ENCODE measurements around the gene AKNA.

The AKNA gene

GRCh38 chr9:114397848-114398605, 10.2 kb upstream of the AKNA start:
- Mint-ChIP-seq H3K27ac (no peak overlapping the region), H3K27me3 (ENCODE audit: low read depth, poor library complexity) (peaks cover 15% of the 10 kb centered on the region), H3K9me3 (no peaks in the 10 kb centered on the region), H3K4me3 (peak overlapping the region; percentile 92), H3K4me1 (peaks cover 45% of the 10 kb centered on the region), H3K36me3 (ENCODE audit: low read depth) (no peaks in the 10 kb centered on the region)
- peak; percentile 99 for DNase-seq
- TF ChIP-seq CTCF (IDR thresholded peaks at IDR 0.05), result no peak

- Mint-ChIP-seq H3K27me3 (ENCODE audit: low read depth, poor library complexity) (peaks cover 15% of the 10 kb centered on the region), H3K4me3 (peak overlapping the region; percentile 92), H3K4me1 (peaks cover 48% of the 10 kb centered on the region), H3K36me3 (ENCODE audit: low read depth) (no peaks in the 10 kb centered on the region), H3K27ac (no peak overlapping the region), H3K9me3 (no peaks in the 10 kb centered on the region)
- DNase-seq, result no peak
- no peak for TF ChIP-seq CTCF (IDR thresholded peaks at IDR 0.05)
Observed at GRCh38 chr9:114397219-114397847, 9.6 kb upstream of the AKNA start.

- peaks cover 12% of the 10 kb centered on the region for H3K27me3 Mint-ChIP-seq (ENCODE audit: low read depth, poor library complexity)
- no peak for TF ChIP-seq CTCF (IDR thresholded peaks at IDR 0.05)
- peaks cover 45% of the 10 kb centered on the region for H3K4me1 Mint-ChIP-seq
- no peak overlapping the region for H3K27ac Mint-ChIP-seq
- H3K36me3 Mint-ChIP-seq (ENCODE audit: low read depth), result no peaks in the 10 kb centered on the region
- DNase-seq, result no peak
- H3K4me3 Mint-ChIP-seq, result peak overlapping the region; percentile 92
- no peaks in the 10 kb centered on the region for H3K9me3 Mint-ChIP-seq
Observed at GRCh38 chr9:114396558-114397218, 8.9 kb upstream of the AKNA start.

- no peak for TF ChIP-seq CTCF (IDR thresholded peaks at IDR 0.05)
- Mint-ChIP-seq H3K27me3 (ENCODE audit: low read depth, poor library complexity) (peaks cover 9% of the 10 kb centered on the region), H3K36me3 (ENCODE audit: low read depth) (no peaks in the 10 kb centered on the region), H3K27ac (no peak overlapping the region), H3K9me3 (no peaks in the 10 kb centered on the region), H3K4me3 (no peak overlapping the region), H3K4me1 (peaks cover 46% of the 10 kb centered on the region)
- DNase-seq, result no peak
Observed at GRCh38 chr9:114395768-114396167, 8.0 kb upstream of the AKNA start.

GRCh38 chr9:114395334-114395617, 7.5 kb upstream of the AKNA start:
- H3K36me3 Mint-ChIP-seq (ENCODE audit: low read depth), result no peaks in the 10 kb centered on the region
- no peaks in the 10 kb centered on the region for H3K9me3 Mint-ChIP-seq
- peaks cover 51% of the 10 kb centered on the region for H3K4me1 Mint-ChIP-seq
- peak overlapping the region; percentile 89 for H3K27ac Mint-ChIP-seq
- DNase-seq, result no peak
- TF ChIP-seq CTCF (IDR thresholded peaks at IDR 0.05), result no peak
- H3K4me3 Mint-ChIP-seq, result no peak overlapping the region
- H3K27me3 Mint-ChIP-seq (ENCODE audit: low read depth, poor library complexity), result peaks cover 9% of the 10 kb centered on the region

All from nephron progenitor cell (in vitro differentiated cells).